Right renal pelvis (tissue), 4 donors: Measurements from ENCODE around the gene SPATA20. TPM values are rescaled to one million over a fixed set of nuclear protein-coding genes. Genes with fewer than 3 reads are reported as not detected.

ENCODE experiments used
- DNase-seq, 4 donors: peaks; one replicate each; pipeline ENCODE4 v3.0.0-alpha.2; 2013; ENCODE audit warnings: low read depth in 4 of 4, low spot score in 3 of 4, missing footprints in 1 of 4
- polyA plus RNA-seq, 4 donors: library from polyadenylated mRNA; unstranded; fragments of 120-200 nt; gene quantifications; one replicate each; pipeline ENCODE4 v1.2.1, GENCODE V29; 2013; ENCODE audit not compliant: insufficient read length in 4 of 4

Gene SPATA20
- 10 to 100 TPM; 52.2 to 62.3 (median 53.7) TPM for polyA plus RNA-seq

GRCh38 chr17:50547035-50547735 lies at the start of gene SPATA20:
SPATA20 (plus strand) TSS chr17:50547174; CDS start chr17:50547209, 35 bp downstream.
- DNase-seq = peak in 1 of 4 donors; percentile 86

GRCh38 chr17:50498021-50498874 lies 48.7 kb upstream of the SPATA20 start:
- DNase-seq = no peak

GRCh38 chr17:50499270-50499669 lies 47.7 kb upstream of the SPATA20 start:
- DNase-seq = no peak

- DNase-seq = no peak
Measured at GRCh38 chr17:50499721-50500120, 47.3 kb upstream of the SPATA20 start.

- DNase-seq = no peak
Measured at GRCh38 chr17:50501054-50501453, 45.9 kb upstream of the SPATA20 start.

DNA sequence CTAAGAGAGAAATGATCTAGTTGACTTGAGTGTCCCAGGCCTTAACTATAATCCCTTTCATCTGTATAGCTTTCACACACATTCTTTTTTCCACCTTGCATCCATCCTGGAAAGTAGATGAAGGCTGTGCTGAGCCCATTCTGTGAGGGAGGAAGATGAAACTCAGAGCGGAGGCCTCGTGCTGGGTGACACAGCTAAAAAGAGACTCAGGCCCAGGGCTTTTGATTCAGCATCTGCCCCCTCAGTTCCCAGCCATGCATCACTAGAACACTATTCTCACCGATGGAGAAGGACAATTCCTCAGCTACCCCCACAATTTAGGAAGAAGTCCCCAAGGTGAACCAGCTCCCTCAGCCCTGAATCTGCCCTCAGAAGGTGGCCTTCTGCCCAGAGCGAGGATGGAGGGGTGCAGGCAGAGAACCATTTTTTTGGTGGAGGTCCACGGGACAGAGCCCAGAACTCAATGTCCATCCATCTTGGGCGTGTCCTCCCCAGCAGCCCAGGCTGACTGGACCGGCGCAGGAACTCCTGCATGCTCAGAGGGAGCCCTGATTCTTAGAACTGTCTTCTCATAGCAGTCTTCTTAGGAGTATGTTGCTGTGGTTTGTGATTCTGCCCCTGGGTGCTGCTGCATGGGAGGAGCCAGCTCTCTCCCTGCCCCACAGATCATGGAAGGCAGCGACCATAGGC lies 44.5 kb upstream of the SPATA20 start:
- DNase-seq = no peak

- DNase-seq = no peak
Measured at GRCh38 chr17:50505591-50506130, 41.3 kb upstream of the SPATA20 start.

DNA sequence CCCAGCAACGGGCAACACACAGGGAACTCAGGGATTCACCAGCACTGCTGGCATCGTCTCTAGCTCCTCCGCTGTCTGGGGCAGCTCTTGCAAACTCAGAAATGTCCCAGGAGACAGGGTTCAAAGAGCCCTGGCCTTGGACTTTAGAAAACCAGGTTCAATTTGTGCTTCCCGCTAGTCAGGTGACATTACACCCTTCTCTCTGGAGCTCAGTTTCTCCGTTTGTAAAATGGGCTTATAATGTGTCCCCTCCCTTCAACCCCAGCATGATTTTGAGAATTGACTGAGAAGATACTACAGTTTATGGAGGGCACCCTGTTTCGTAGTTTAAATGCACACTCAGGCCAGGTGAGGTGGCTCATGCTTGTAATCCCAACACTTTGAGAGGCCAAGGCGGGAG lies 40.7 kb upstream of the SPATA20 start:
- no peak for DNase-seq

DNA sequence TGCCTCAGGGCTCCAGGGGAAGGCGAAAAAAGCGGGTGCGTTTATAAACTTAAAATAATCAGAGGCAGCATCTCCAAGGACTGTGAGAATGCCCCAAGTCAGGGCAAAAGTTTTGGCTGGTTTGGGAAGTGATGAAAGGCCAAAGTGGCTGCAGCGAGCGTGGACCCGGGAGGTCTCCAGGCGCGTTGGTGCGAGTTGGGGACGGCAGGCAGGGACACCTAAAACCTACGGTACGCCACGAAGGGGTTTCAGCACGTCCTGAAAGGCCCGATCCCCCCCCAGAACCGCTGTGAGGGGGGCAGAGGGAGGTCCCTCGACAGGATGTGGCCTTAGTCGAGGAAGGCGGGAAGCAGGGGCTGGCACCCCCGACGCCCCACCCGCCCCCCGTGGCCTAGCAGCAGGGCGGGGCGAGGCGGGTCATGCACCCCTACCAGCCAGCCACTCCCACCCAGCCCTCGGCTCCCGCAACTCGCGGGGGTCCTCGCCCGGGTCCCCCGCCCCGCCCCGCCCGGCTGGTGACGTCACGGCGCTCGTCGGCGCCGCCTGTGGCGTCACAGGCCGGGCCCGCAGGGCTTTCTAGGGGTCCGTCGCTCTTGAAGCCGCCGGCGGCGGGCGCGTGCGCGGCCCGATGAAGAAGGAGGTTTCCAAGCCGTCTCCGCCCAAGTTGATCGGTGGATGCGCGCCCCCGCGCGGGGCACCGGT lies 39.0 kb upstream of the SPATA20 start, which contains the start of gene MYCBPAP:
Gene MYCBPAP (plus strand): TSS at position 569 of the 702 bp plus-strand sequence. CDS start 236 bp downstream, outside the sequence.
- DNase-seq = peak; percentile 72 to 74 (median 74)

- DNase-seq = no peak
Measured at GRCh38 chr17:50508573-50509460, 38.2 kb upstream of the SPATA20 start.

DNA sequence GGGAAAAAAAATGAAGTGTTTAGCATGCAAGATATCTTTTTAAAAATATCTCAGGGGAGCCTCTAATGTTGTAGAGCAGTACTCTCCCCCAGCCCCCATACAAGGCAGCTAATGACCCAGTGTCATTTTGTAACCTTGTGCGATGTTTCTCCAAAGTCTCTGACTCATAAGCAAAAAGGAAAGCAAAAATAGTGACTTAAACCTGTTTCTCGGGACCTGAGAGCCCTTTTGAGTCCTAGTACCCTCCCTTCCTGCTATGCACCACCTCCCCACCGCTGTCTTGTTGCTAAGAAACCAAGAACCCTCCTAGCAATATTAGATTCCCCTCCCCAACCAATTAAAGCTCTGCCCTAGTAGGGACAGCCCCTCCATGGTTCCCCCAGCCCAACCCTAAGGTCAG lies 35.9 kb upstream of the SPATA20 start:
- DNase-seq = no peak

- no peak for DNase-seq
Measured at GRCh38 chr17:50513495-50513894, 33.5 kb upstream of the SPATA20 start.

DNA sequence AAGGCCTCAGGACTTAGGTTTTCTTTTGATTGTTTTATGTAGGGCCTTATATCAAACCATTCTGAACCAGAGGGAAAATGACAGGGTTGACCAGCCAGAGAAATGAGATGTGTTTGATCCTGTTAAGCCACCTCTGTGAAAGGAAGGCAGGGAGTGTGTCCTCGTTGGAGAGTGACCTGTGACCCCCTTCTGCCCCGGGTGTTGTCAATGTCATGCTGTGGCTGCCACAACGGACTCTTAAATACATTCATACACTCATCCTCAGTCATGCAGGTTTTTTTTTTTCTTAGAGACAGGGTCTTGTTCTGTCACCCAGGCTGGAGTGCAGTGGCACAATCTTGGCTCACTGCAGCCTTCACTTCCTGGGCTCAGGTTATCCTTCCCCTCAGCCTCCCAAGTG lies 32.6 kb upstream of the SPATA20 start:
- no peak for DNase-seq

GRCh38 chr17:50514936-50515702 lies 31.9 kb upstream of the SPATA20 start:
- no peak for DNase-seq

- no peak for DNase-seq
Measured at GRCh38 chr17:50517011-50517410, 30.0 kb upstream of the SPATA20 start.

- DNase-seq = no peak
Measured at GRCh38 chr17:50517504-50518383, 29.2 kb upstream of the SPATA20 start.

DNA sequence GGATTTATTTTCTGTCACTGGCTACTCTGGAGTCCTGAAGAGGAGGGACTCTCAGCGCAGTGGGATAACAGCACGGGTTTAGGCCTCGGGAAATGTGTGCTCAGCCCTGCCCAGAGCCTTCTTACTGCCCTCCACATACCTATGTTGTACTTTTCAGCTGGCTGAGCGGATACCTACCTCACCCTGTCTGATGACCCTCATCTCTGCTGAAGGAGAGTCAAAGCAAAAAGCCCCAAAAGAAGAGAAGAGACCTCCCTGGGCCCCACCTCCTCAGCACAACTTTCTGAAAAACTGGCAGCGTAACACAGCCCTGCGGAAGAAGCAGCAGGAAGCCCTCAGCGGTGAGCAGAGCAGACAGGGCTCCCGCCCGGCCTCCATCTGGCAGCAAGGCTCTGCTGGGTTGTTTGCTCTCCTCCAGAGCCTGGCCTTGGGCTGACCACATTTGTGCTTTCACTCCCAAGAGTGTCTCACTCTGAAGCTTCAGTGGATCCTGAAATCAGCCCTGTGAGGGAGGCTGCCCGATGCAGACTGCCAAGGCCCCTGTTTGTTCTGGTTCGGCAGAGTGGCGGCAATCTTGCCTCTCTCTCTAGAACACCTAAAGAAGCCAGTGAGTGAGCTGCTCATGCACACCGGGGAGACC lies 28.5 kb upstream of the SPATA20 start:
- no peak for DNase-seq
